ENCODE results near the gene RBP3. TPM values are rescaled to one million over a fixed set of nuclear protein-coding genes. Genes with fewer than 3 reads are reported as not detected.
"Not testable (repeated sequence)": the region's sequence is repeated elsewhere in the genome, so short reads cannot be mapped to it uniquely, and the experiment has no call there.

Gene RBP3
- total RNA-seq, 2 experiments from 2014 or later, result not detected

- POLR2A ChIA-PET, result no interaction called here
Observed at GRCh38 chr10:47383261-47384147, 35.3 kb downstream of the RBP3 start.

DNA sequence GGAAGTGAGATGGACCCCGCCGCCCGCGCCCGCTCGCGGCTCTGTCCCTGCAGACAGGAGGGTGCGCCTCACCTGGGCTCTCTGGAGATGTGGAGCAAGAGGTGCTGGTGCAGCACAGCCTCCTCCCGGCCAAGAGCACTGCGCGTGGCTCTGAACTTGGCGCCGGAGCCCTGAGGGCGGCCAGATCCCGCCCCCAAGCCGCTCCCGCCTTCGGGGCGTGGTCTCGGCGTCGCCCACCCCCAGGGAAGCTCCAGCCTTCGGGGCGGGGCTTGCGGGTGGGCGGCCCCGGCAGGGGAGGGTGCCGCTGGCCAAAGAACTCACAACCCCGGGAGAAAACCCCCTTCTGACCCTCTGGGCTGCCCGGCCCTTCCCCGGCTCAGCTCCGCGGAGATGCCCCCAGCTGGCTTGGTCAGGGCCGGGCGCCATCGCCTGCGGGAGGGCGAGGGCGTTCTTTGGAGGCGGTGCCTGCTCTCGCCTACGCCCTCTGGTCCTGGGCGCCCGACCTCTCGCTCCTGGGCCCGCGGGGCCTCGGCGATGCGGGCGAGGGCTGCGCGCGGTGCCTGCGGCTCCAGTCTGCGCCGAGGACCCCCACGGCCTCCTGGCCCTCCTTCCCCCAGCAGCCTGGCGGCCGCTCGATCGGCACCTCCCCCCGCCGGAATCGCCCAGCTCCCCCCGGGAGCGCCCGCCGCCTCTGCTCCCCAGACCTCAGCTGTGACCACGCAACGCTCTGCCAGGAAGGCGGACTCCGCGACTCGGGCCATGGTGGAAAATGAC is 36.2 kb downstream of the RBP3 start, which contains the start of gene ZNF488:
TSS of gene ZNF488 (minus strand) at position 146 of the 774 bp plus-strand sequence. CDS start 15,464 bp downstream, outside the sequence.
- ChIA-PET CTCF (interaction anchor here (1.4 to 1.5 kb wide), 2 partner anchors 44 to 360 kb away, joined by 3 read pairs; no protein-coding TSS in a partner anchor), POLR2A (no interaction called here)

More at GRCh38 chr10:47383261-47384147, 35.3 kb downstream of the RBP3 start:
- CTCF ChIA-PET, result interaction anchor here (1.4 to 1.5 kb wide), 2 partner anchors 43 to 359 kb away, joined by 3 read pairs; no protein-coding TSS in a partner anchor

GRCh38 chr10:47386104-47386503 is 37.9 kb downstream of the RBP3 start:
- POLR2A ChIA-PET, CTCF ChIA-PET: not testable (repeated sequence)

DNA sequence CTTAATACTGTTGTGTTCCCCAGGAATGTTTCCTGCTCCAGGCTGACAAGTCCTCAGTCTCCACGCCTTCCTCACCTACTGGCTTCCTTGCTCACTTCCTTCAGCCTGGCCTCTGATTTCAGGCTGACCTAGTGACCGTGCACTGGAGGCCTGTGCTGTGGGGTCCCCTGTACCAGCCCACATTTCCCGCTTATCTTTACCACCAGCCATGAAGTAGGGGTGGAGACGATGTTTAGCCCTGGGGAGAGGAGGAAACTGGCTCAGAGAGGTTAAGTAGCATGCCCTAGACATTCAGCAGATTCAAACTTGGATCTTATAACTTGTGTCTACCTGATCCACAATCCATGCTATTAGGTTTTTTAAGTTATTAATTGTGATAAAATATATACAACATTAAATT is 40.7 kb downstream of the RBP3 start:
- POLR2A ChIA-PET, result no interaction called here
- CTCF ChIA-PET, result no interaction called here

DNA sequence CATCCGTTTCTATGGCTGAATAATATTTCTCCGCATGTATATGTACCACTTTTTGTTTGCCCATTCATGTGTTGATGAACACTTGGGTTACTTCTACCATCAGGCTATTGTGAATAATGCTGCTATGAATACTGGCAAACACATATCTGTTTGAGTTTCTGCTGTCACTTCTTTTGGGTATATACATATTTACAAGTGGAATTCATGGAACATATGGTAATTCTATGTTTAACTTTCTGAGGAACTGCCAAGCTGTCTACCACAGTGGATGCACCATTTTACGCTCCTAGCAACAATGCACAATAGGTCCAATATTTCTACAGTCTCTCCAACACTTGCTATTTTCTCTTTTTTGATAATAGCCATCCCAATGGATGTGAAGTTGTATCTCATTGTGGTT is 41.5 kb downstream of the RBP3 start:
- POLR2A ChIA-PET, result no interaction called here
- CTCF ChIA-PET, result no interaction called here

DNA sequence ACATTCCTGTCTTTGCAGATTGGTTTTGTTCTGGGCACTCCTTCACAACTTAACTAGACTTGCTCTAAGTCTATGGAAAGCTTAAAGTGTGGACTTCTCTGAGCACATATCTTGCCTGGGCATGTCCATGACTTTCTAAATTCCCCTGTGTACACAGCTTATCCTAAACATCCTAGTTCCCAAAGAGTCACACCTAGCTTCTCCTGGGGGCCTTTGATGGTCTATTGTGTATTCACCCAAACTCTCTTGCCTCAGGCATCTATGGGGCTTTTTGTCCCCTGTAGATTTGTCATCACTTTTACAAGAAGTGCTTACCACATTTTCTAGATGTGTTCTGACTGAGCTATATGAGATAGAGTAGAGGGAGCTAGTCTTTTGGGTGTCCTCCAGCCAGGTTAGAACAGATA is 48.2 kb downstream of the RBP3 start:
- ChIA-PET CTCF (interaction anchor here (0.7 kb wide), 1 partner anchor 23 kb away, joined by 3 read pairs; no protein-coding TSS in a partner anchor), POLR2A (no interaction called here)

DNA sequence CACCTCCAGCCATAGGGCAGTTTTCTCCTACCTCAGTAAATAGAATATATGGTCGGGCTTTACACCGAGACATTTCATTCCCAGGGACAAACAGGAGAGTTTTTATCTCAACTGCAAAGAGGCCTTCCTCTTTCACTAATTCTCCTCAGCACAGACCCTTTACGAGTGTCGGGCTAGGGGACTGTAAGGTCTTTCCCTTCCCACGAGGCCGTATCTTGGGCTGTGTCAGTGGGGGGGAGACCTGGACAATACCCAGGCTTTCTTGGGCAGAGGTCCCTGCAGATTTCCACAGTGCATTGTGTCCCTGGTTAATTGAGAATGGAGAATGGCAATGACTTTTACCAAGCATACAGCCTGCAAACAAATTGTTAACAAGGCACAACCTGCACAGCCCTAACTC is 49.1 kb downstream of the RBP3 start:
- POLR2A ChIA-PET, result no interaction called here

DNA sequence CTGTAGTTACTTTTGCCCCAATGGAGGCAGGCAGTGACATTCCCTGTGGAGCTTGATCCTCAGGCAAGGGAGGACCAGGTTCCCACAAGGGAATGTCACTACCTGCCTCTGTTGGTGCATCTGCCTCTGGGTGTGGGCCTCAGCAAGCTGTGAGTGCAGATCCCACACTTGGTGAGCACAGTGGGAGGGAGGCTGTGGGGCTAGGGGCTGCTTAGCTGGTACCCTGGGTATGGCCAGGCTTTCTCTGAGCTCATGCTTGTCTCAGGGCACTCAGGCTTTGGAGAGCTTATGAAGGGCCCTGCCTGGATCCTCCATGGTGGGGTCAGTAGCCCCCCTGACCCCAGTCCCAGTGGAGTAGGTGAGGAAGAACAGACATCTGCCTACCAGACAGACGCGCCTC is 52.1 kb downstream of the RBP3 start:
- POLR2A ChIA-PET, result no interaction called here
- CTCF ChIA-PET, result no interaction called here

More for the DNA sequence above, 49.1 kb downstream of the RBP3 start:
- CTCF ChIA-PET, result no interaction called here

DNA sequence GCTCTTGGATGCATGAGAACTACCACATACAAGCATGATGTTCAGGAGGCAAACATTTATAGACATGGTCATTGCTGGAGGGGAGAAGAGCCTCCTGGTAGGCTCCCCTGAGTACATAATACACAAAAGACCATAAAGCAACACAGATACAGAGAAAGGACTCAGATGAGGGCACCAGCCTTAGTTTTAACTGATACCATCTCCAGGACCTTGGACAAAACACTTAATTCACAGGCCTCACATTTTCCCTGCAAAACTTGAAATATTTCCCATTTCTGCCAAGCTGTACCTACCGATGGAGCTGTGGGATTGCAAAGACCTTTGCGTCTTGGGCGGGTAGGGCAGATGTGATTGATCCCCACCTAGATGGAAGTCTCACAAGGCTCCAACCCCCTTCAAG is 52.6 kb downstream of the RBP3 start:
- CTCF ChIA-PET, result no interaction called here
- POLR2A ChIA-PET, result no interaction called here

DNA sequence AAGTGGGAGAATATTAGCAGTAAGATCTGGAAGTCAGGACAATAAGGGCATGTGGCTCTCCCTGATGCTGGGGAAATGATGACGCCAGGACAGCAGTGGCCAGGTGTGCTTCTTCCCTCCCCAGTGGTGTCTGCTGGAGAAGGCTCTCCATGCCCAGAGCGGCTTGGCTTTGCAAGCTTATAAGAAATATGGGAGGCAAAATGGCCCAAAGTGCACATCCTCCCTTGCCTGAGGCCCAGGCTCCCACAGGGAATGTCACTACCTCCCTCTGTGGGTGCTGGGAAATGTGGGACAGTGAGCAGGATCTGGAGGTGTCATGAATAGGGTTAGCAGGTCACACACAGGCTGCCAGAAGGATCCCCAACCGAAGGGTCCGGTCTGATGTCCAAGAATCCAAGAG is 53.0 kb downstream of the RBP3 start:
- CTCF ChIA-PET, result no interaction called here

DNA sequence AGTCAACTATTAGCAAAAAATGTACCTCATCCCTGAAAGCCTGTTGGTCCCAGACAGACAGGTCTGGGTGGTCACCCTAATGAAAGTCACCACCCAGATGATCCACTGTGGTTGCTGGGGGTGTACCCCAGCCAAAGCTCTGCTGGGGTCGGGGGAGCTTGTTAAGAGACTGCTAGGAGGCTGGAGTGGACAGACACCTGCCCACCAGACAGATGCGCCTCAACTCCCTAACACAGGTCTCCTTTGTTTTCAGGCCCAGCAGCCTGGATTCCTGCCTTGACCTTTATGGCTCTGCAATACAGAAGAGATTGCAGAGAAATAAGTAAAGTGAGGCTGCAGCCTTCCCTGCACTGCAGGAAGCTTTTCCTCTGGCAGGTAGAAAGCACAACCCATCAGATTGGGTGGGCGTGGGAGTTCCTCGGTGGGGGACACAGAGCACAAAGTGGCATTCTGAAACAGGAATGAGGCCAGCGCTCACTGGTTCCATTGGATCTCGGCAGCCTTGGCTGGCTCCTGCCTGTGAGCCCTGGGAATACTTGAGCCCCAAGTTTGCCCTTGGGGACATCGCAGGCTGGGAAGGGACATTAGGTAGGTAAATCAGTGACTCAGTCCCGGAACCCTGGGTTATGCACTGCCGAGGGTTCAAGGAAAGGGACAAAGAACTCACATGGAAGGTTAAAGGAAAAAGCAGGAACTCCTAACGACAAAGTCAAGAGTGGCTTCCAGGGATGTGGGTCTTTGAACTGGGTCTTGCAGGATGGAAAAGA is 53.9 kb downstream of the RBP3 start:
- CTCF ChIA-PET, result no interaction called here

More for the DNA sequence above, 53.0 kb downstream of the RBP3 start:
- POLR2A ChIA-PET, result no interaction called here

GRCh38 chr10:47402641-47403301 is 54.6 kb downstream of the RBP3 start:
- CTCF ChIA-PET, result no interaction called here

More for the DNA sequence above, 53.9 kb downstream of the RBP3 start:
- POLR2A ChIA-PET, result no interaction called here

DNA sequence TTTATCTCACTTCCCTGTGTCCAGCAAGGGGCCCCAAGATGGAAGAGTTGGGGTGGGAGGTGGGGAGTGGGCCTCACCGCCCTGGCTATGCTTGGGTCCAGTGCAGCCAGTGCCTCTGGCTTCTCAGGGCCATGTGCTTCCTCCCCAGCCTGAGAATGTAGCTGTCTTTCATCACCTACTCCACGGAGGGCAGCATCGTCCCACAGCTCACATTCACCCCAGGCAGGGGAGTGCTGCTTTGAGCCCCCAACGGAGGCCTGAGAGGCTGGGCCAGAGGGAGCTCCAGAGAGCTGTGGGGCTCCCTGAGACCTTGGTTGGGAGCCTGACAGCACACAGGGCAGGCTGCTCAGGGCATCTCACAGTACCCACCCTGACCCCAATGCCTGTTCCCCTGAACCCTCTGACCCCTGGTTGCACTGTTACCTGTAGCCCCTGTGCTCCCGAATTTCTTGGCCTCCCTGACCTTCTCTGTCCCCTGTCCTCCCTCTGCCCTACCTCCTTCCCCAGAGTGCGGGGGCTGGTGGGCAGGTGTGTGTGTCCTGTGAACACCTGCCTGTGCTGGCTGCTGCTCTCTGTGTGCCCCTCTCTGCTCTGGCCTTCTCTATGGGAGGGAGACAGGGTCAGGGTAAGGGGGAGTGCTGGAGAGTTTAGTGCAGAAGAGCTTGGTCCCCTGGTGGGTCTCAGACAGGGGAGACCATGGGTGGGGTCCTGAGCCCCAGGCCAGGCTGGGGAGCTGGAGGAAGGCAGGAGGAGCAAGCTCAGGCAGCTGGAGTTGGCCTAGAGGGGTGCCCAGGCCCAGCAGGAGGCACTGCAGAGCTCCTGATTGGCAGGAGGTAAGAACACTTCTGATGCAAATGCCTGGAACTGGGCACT is 55.5 kb downstream of the RBP3 start:
- POLR2A ChIA-PET, result no interaction called here

More at GRCh38 chr10:47402641-47403301, 54.6 kb downstream of the RBP3 start:
- POLR2A ChIA-PET, result no interaction called here

GRCh38 chr10:47404446-47404845 is 56.3 kb downstream of the RBP3 start:
- CTCF ChIA-PET, result no interaction called here
- POLR2A ChIA-PET, result no interaction called here

More for the DNA sequence above, 55.5 kb downstream of the RBP3 start:
- CTCF ChIA-PET, result no interaction called here

- ChIA-PET POLR2A (no interaction called here), CTCF (no interaction called here)
Observed at GRCh38 chr10:47404937-47405336, 56.8 kb downstream of the RBP3 start.

DNA sequence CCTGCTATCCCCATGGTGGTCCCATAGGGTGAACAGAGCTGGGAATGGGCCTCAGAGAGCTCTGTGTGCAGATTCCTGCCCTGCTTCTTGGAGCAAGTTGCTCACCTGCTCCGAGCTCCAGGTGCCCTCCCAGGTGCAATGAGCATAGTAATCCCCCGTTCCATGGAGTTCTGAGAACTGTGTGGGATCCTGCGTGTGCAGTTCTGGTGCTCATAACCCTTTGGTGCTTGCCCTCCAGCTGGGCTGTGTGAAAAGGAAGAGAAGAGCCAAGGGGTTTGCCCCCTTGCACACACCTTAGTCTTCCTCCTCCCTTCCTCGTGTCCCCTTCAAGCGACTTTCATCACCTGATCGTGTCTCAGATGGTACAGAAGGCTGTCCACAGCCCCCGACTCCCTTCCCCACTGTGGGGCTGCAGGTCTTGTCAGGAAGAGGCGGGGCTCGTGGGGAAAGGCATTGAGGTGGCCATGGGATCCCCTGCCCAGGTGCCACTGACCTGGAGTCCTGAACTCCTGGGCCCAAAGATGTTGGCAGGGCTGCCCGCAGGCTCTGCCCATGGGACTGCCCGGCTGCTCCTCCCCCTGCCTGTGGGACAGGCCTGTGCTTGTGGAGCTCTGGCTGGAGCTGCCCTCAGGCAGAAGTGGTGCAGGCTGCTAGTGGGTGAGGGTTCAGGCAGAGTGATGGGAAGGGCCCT is 57.8 kb downstream of the RBP3 start:
- CTCF ChIA-PET, result no interaction called here
- POLR2A ChIA-PET, result no interaction called here

GRCh38 chr10:47406548-47406869 is 58.3 kb downstream of the RBP3 start:
- ChIA-PET POLR2A (no interaction called here), CTCF (no interaction called here)
